ENCODE measurements around the gene SCARB1. TPM values are rescaled to one million over a fixed set of nuclear protein-coding genes. Genes with fewer than 3 reads are reported as not detected.

SCARB1 gene
- total and polyA plus RNA-seq, 9 of the 15 experiments (the other 6 are each of a cell fraction or from before 2014, with no cell fraction given), result 0.56 to 157 (median 52.8) TPM

- no peak for TF ChIP-seq THRB (CRISPR knock-in tag; conservative IDR thresholded peaks at IDR 0.05)
- TF ChIP-seq ELK1 (CRISPR knock-in tag; IDR thresholded peaks at IDR 0.05), result no peak
- TF ChIP-seq ZNF407 (IDR thresholded peaks at IDR 0.05; ENCODE audit: low read depth), result peak; percentile 83
- TF ChIP-seq MAFK (IDR thresholded peaks at IDR 0.05; ENCODE audit: low read length), result peak; percentile 34
- peak; percentile 95 for TF ChIP-seq ZFP36 (IDR thresholded peaks at IDR 0.05; ENCODE audit: low read depth, low read length, partially characterized antibody)
- 0 out of 2 replicates have a peak, but pooled peaks have one; percentile 33 for TF ChIP-seq NR1H2 (CRISPR knock-in tag; IDR thresholded peaks at IDR 0.05)
- TF ChIP-seq TFAP4 (CRISPR knock-in tag; IDR thresholded peaks at IDR 0.05; ENCODE audit: borderline replicate concordance), result peak; percentile 81
- TF ChIP-seq E2F6 (IDR thresholded peaks at IDR 0.05; ENCODE audit: borderline replicate concordance in 1 of 2, extremely low read depth in 1 of 2, insufficient read depth in 1 of 2, insufficient read length in 1 of 2, low read depth in 1 of 2, low read length in 1 of 2, poor library complexity in 1 of 2, severe bottlenecking in 1 of 2), result peak; percentile 27 to 34
- TF ChIP-seq EP400 (IDR thresholded peaks at IDR 0.05), result peak; percentile 59
- TF ChIP-seq SRSF7 (optimal IDR thresholded peaks at IDR 0.05; ENCODE audit: low read depth, low read length), result no peak
- TF ChIP-seq GABPB1 (CRISPR knock-in tag; IDR thresholded peaks at IDR 0.05), result peak; percentile 63
- 0 out of 2 replicates have a peak, but pooled peaks have one; percentile 15 for TF ChIP-seq NFRKB (IDR thresholded peaks at IDR 0.05; ENCODE audit: low read depth)
Observed at GRCh38 chr12:124869059-124869665, 5.5 kb upstream of the SCARB1 start (continued).
